SHP77 (cell line): ENCODE results near the gene MIA3.
A peak's percentile ranks its signal among the peaks of the same experiment; 100 is the strongest.
"Not testable (repeated sequence)": the region's sequence is repeated elsewhere in the genome, so short reads cannot be mapped to it uniquely, and the experiment has no call there.

Experiments used
- DNase-seq, 2 experiments: peaks; one replicate each; lab custom pipeline; 2025; lab: John Stamatoyannopoulos, UW

Gene MIA3

GRCh38 chr1:222622765-222623164, 4.9 kb downstream of the MIA3 start:
- DNase-seq = no peak

- DNase-seq = no peak
Observed at GRCh38 chr1:222623458-222623857, 5.6 kb downstream of the MIA3 start.

GRCh38 chr1:222624214-222624613, 6.3 kb downstream of the MIA3 start:
- no peak for DNase-seq

- DNase-seq = no peak
Observed at GRCh38 chr1:222627232-222627631, 9.3 kb downstream of the MIA3 start.

- DNase-seq = no peak
Observed at GRCh38 chr1:222629921-222630535, 12.1 kb downstream of the MIA3 start.

GRCh38 chr1:222631611-222632208, 13.8 kb downstream of the MIA3 start:
- no peak for DNase-seq

GRCh38 chr1:222632749-222633148, 14.9 kb downstream of the MIA3 start:
- no peak for DNase-seq

- DNase-seq = peak; percentile 76 to 79
Observed at GRCh38 chr1:222634180-222635013, 16.5 kb downstream of the MIA3 start.

GRCh38 chr1:222641269-222641948, 23.5 kb downstream of the MIA3 start:
- no peak for DNase-seq

GRCh38 chr1:222642468-222642867, 24.6 kb downstream of the MIA3 start:
- no peak for DNase-seq

- DNase-seq = peak; percentile 39 to 45
Observed at GRCh38 chr1:222643606-222643937, 25.7 kb downstream of the MIA3 start.

GRCh38 chr1:222643938-222644635, 26.2 kb downstream of the MIA3 start:
- DNase-seq = peak; percentile 95 to 96

GRCh38 chr1:222644636-222644980, 26.7 kb downstream of the MIA3 start:
- DNase-seq = no peak

- DNase-seq = no peak
Observed at GRCh38 chr1:222652676-222653075, 34.8 kb downstream of the MIA3 start.

- DNase-seq = no peak
Observed at GRCh38 chr1:222653178-222653827, 35.4 kb downstream of the MIA3 start.

- DNase-seq = no peak
Observed at GRCh38 chr1:222654849-222655248, 37.0 kb downstream of the MIA3 start.

GRCh38 chr1:222656391-222657155, 38.7 kb downstream of the MIA3 start:
- DNase-seq = no peak

GRCh38 chr1:222657899-222658298, 40.0 kb downstream of the MIA3 start:
- no peak for DNase-seq

GRCh38 chr1:222663431-222663934, 45.6 kb downstream of the MIA3 start:
- DNase-seq = no peak

- no peak for DNase-seq
Observed at GRCh38 chr1:222665964-222666363, 48.1 kb downstream of the MIA3 start.

- not testable (repeated sequence) for DNase-seq
Observed at GRCh38 chr1:222668184-222668583, 50.3 kb downstream of the MIA3 start.
